Parathyroid adenoma (tissue), 2 donors: Measurements from ENCODE around the gene CDC123.
A peak's percentile ranks its signal among the peaks of the same experiment; 100 is the strongest.

Experiments
- H2AFZ ChIP-seq: fragments of 300-600 bp; sonication (generic); one replicate; pipeline ENCODE4 v1.7.0; 2017; ENCODE audit warnings: antibody characterized with exemption, mild to moderate bottlenecking
- H3K27ac ChIP-seq: fragments of 300-600 bp; sonication (generic); one replicate; pipeline ENCODE4 v1.7.0; 2017
- H3K27me3 ChIP-seq: fragments of 300-600 bp; sonication (generic); one replicate; pipeline ENCODE4 v1.7.0; 2017; ENCODE audit warnings: low read length; ENCODE audit not compliant: control insufficient read depth, insufficient read depth
- H3K36me3 ChIP-seq: fragments of 300-600 bp; sonication (generic); one replicate; pipeline ENCODE4 v1.7.0; 2017; ENCODE audit warnings: low read length; ENCODE audit not compliant: control insufficient read depth, insufficient read depth
- H3K4me1 ChIP-seq: fragments of 300-600 bp; sonication (generic); one replicate; pipeline ENCODE4 v1.7.0; 2017; ENCODE audit warnings: control low read depth
- H3K4me2 ChIP-seq: fragments of 300-600 bp; sonication (generic); one replicate; pipeline ENCODE4 v1.7.0; 2017; ENCODE audit warnings: low read length
- H3K4me3 ChIP-seq: fragments of 300-600 bp; sonication (generic); one replicate; pipeline ENCODE4 v1.7.0; 2017; ENCODE audit warnings: low read depth, low read length
- H3K79me2 ChIP-seq: fragments of 300-600 bp; sonication (generic); one replicate; pipeline ENCODE4 v1.7.0; 2017; ENCODE audit warnings: control low read depth
- H3K9ac ChIP-seq: fragments of 300-600 bp; sonication (generic); one replicate; pipeline ENCODE4 v1.7.0; 2017; ENCODE audit warnings: mild to moderate bottlenecking
- H3K9me3 ChIP-seq: fragments of 300-600 bp; sonication (generic); one replicate; pipeline ENCODE4 v1.7.0; 2017; ENCODE audit warnings: low read length; ENCODE audit not compliant: control insufficient read depth
- TF ChIP-seq, protein P1 (sequence below): fragments of 300-600 bp; sonication (generic); IDR thresholded peaks from one replicate; pipeline ENCODE4 v1.7.0; 2017; ENCODE audit warnings: antibody characterized with exemption, mild to moderate bottlenecking
- donor health status: primary hyperparathyroidism.

Gene CDC123

DNA sequence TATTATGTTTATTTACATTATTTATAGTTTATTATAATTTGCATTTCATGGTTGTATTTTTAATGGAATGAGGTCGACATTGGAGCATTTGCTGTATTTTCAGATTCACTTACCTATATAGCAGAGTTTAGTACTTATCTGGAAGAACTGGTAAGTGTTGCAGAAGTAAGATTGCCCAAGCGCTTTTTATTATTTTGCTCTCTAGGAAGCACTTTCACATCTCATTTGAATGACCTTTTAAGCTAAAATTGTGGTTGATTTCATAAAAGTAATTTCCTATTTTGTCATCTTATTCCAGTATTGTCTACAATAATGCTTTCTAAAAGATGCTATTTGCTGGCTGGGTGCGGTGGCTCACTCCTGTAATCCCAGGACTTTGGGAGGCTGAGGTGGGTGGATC is 37.9 kb upstream of the CDC123 start:
- TF ChIP-seq, protein P1, sequence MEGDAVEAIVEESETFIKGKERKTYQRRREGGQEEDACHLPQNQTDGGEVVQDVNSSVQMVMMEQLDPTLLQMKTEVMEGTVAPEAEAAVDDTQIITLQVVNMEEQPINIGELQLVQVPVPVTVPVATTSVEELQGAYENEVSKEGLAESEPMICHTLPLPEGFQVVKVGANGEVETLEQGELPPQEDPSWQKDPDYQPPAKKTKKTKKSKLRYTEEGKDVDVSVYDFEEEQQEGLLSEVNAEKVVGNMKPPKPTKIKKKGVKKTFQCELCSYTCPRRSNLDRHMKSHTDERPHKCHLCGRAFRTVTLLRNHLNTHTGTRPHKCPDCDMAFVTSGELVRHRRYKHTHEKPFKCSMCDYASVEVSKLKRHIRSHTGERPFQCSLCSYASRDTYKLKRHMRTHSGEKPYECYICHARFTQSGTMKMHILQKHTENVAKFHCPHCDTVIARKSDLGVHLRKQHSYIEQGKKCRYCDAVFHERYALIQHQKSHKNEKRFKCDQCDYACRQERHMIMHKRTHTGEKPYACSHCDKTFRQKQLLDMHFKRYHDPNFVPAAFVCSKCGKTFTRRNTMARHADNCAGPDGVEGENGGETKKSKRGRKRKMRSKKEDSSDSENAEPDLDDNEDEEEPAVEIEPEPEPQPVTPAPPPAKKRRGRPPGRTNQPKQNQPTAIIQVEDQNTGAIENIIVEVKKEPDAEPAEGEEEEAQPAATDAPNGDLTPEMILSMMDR, result no peak
- Histone ChIP-seq H2AFZ (no peak overlapping the region), H3K36me3 (no peaks in the 10 kb centered on the region), H3K9me3 (no peaks in the 10 kb centered on the region), H3K9ac (no peak overlapping the region), H3K4me1 (peaks cover 11% of the 10 kb centered on the region), H3K4me3 (no peak overlapping the region), H3K27ac (no peak overlapping the region), H3K79me2 (no peaks in the 10 kb centered on the region), H3K4me2 (no peak overlapping the region), H3K27me3 (no peaks in the 10 kb centered on the region)

DNA sequence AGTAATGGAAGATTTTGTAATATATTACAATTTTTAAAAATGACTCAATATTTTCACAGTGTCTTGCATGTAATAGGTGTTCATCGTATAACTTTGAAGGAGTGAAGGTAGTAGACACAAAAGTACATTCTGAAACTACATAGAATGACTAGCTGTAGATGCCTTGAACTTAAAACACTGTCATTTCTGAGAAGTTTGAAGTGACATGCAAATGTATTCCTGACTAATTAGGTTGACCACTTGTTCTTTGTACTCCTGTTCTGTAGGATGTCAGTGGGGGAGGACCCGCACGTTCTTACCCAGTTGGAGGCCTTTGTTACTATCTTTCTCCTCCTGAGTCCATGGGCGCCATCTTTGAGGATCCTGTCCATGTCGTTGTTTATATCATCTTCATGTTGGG is 35.3 kb upstream of the CDC123 start:
- no peaks in the 10 kb centered on the region for H3K79me2 ChIP-seq
- no peaks in the 10 kb centered on the region for H3K27me3 ChIP-seq
- no peak overlapping the region for H3K27ac ChIP-seq
- H3K9me3 ChIP-seq, result no peaks in the 10 kb centered on the region
- no peak overlapping the region for H3K4me2 ChIP-seq
- no peak overlapping the region for H2AFZ ChIP-seq
- no peak overlapping the region for H3K9ac ChIP-seq
- H3K4me1 ChIP-seq, result peaks cover 13% of the 10 kb centered on the region
- TF ChIP-seq, protein P1, result no peak
- no peaks in the 10 kb centered on the region for H3K36me3 ChIP-seq
- no peak overlapping the region for H3K4me3 ChIP-seq

- H3K9me3 ChIP-seq, result no peaks in the 10 kb centered on the region
- no peaks in the 10 kb centered on the region for H3K79me2 ChIP-seq
- TF ChIP-seq, protein P1, result no peak
- H3K4me2 ChIP-seq, result no peak overlapping the region
- H3K36me3 ChIP-seq, result no peaks in the 10 kb centered on the region
- no peak overlapping the region for H3K4me3 ChIP-seq
- H3K4me1 ChIP-seq, result peaks cover 20% of the 10 kb centered on the region
- H3K27me3 ChIP-seq, result no peaks in the 10 kb centered on the region
- H3K9ac ChIP-seq, result no peak overlapping the region
- H3K27ac ChIP-seq, result peak overlapping the region; percentile 41
- no peak overlapping the region for H2AFZ ChIP-seq
These were observed 33.1 kb upstream of the CDC123 start for GRCh38 chr10:12162927-12163326.

DNA sequence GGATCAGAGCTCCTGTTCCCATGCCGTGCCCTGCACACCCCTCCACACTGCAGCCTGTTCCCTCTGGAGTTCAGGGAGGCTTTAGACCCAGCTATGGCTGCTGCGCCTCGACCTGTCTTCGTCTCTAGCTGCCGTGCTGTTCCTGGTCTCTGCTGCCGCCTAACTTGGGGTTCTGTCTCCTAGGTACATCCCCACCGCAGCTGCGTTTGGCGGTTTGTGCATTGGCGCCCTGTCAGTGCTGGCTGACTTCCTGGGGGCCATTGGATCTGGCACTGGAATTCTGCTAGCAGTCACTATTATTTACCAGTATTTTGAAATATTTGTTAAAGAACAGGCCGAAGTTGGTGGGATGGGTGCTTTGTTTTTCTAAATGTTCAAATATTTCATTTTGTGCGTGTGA is 31.9 kb upstream of the CDC123 start:
- TF ChIP-seq, protein P1, result no peak
- no peaks in the 10 kb centered on the region for H3K27me3 ChIP-seq
- no peak overlapping the region for H3K27ac ChIP-seq
- H3K4me2 ChIP-seq, result no peak overlapping the region
- H3K9me3 ChIP-seq, result no peaks in the 10 kb centered on the region
- H2AFZ ChIP-seq, result no peak overlapping the region
- H3K79me2 ChIP-seq, result no peaks in the 10 kb centered on the region
- H3K9ac ChIP-seq, result no peak overlapping the region
- no peak overlapping the region for H3K4me3 ChIP-seq
- H3K4me1 ChIP-seq, result peaks cover 20% of the 10 kb centered on the region
- no peaks in the 10 kb centered on the region for H3K36me3 ChIP-seq

- Histone ChIP-seq H3K4me3 (no peak overlapping the region), H2AFZ (no peak overlapping the region), H3K79me2 (no peaks in the 10 kb centered on the region), H3K9ac (no peak overlapping the region), H3K27me3 (no peaks in the 10 kb centered on the region), H3K36me3 (no peaks in the 10 kb centered on the region), H3K4me2 (no peak overlapping the region), H3K4me1 (peaks cover 20% of the 10 kb centered on the region), H3K27ac (no peak overlapping the region), H3K9me3 (no peaks in the 10 kb centered on the region)
- TF ChIP-seq, protein P1, result no peak
These were observed 31.0 kb upstream of the CDC123 start for GRCh38 chr10:12165036-12165435.
